K562 (cell line): ENCODE data around the gene CCDC141. TPM values are rescaled to one million over a fixed set of nuclear protein-coding genes. Genes with fewer than 3 reads are reported as not detected.

Experiments
- ARID4B ChIP-seq: sonication (generic); formaldehyde crosslinking; IDR thresholded peaks from 2 replicates; pipeline ENCODE4 v1.8.0; 2022; ENCODE audit warnings: mild to moderate bottlenecking, missing genetic modification reagents
- KAT2B ChIP-seq: IDR thresholded peaks from one replicate; pipeline ENCODE4 v1.6.1; 2012; ENCODE audit warnings: low read depth, mild to moderate bottlenecking, control low read depth, inconsistent platforms, low read length, moderate library complexity
- MYNN ChIP-seq, 2 experiments: sonication (generic); formaldehyde crosslinking in 1 of 2; IDR thresholded peaks; 2 replicates each; pipeline versions ENCODE4 v1.5.0 to v1.6.1; 2016 to 2020; ENCODE audit warnings: antibody characterized with exemption in 1 of 2, missing genetic modification reagents in 1 of 2
- polyA plus RNA-seq, 8 experiments: library from polyadenylated mRNA; depleted of rRNA in 4 of 8; stranded (reverse) in 5 of 8; unstranded in 3 of 8; fragments of >200 nt; fragmentation: Nextera tagmentation in 2 of 8; fragmentation: Illumina TruSeq in 1 of 8; extraction: Ambion mirVana in 2 of 8; extraction: Trizol in 1 of 8; gene quantifications; 2 replicates each; pipeline versions ENCODE4 v1.2.1 to v1.2.3, GENCODE V29; 2011 to 2014; ENCODE audit warnings: inconsistent platforms in 1 of 8, missing spikeins in 1 of 8
- total RNA-seq, 7 experiments: library from RNA; depleted of rRNA in 6 of 7; stranded (reverse); fragments of >200 nt in 6 of 7; fragmentation: Illumina TruSeq in 2 of 7; extraction: Trizol in 2 of 7; gene quantifications; 2 replicates each; pipeline versions ENCODE4 v1.2.1 to v1.2.3, GENCODE V29; 2011 to 2021; ENCODE audit warnings: low replicate concordance in 1 of 7
- TF ChIP-seq, protein P1 (sequence below): fragments of 150-350 bp; conservative IDR thresholded peaks from 2 replicates; pipeline ENCODE4 v1.6.1; 2014; ENCODE audit warnings: low read length
- TF ChIP-seq, protein P2 (sequence below): fragments of 450-650 bp; IDR thresholded peaks from 2 replicates; pipeline ENCODE4 v1.6.1; 2017; ENCODE audit warnings: antibody characterized with exemption, mild to moderate bottlenecking

The CCDC141 gene
- total and polyA plus RNA-seq, 9 of the 15 experiments (the other 6 are each of a cell fraction or from before 2014, with no cell fraction given), result 0.09 TPM; not detected in 8

DNA sequence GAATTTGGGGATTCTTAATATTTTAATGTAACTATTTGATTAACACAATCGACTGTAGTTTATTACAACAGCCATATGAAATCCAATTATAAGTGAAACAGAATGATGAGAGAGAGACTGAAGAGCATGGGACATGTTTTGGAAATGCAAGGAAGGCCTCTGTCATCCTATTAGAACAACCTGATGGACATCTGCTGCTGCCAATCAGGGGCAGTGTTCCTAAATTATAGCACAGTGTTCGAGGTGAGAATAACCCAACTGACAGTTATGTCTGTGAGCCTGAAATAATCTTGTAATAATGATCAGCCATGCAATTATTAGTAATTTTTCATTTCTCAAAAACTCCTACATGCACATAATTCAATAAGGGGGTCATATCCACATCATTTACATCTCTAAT, 73.6 kb downstream of the CCDC141 start (continued):
- no peak for TF ChIP-seq ARID4B
- TF ChIP-seq, protein P1, sequence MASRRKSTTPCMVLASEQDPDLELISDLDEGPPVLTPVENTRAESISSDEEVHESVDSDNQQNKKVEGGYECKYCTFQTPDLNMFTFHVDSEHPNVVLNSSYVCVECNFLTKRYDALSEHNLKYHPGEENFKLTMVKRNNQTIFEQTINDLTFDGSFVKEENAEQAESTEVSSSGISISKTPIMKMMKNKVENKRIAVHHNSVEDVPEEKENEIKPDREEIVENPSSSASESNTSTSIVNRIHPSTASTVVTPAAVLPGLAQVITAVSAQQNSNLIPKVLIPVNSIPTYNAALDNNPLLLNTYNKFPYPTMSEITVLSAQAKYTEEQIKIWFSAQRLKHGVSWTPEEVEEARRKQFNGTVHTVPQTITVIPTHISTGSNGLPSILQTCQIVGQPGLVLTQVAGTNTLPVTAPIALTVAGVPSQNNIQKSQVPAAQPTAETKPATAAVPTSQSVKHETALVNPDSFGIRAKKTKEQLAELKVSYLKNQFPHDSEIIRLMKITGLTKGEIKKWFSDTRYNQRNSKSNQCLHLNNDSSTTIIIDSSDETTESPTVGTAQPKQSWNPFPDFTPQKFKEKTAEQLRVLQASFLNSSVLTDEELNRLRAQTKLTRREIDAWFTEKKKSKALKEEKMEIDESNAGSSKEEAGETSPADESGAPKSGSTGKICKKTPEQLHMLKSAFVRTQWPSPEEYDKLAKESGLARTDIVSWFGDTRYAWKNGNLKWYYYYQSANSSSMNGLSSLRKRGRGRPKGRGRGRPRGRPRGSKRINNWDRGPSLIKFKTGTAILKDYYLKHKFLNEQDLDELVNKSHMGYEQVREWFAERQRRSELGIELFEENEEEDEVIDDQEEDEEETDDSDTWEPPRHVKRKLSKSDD, result no peak
- TF ChIP-seq, protein P2, sequence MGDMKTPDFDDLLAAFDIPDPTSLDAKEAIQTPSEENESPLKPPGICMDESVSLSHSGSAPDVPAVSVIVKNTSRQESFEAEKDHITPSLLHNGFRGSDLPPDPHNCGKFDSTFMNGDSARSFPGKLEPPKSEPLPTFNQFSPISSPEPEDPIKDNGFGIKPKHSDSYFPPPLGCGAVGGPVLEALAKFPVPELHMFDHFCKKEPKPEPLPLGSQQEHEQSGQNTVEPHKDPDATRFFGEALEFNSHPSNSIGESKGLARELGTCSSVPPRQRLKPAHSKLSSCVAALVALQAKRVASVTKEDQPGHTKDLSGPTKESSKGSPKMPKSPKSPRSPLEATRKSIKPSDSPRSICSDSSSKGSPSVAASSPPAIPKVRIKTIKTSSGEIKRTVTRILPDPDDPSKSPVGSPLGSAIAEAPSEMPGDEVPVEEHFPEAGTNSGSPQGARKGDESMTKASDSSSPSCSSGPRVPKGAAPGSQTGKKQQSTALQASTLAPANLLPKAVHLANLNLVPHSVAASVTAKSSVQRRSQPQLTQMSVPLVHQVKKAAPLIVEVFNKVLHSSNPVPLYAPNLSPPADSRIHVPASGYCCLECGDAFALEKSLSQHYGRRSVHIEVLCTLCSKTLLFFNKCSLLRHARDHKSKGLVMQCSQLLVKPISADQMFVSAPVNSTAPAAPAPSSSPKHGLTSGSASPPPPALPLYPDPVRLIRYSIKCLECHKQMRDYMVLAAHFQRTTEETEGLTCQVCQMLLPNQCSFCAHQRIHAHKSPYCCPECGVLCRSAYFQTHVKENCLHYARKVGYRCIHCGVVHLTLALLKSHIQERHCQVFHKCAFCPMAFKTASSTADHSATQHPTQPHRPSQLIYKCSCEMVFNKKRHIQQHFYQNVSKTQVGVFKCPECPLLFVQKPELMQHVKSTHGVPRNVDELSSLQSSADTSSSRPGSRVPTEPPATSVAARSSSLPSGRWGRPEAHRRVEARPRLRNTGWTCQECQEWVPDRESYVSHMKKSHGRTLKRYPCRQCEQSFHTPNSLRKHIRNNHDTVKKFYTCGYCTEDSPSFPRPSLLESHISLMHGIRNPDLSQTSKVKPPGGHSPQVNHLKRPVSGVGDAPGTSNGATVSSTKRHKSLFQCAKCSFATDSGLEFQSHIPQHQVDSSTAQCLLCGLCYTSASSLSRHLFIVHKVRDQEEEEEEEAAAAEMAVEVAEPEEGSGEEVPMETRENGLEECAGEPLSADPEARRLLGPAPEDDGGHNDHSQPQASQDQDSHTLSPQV, result no peak
- no peak for TF ChIP-seq KAT2B
- no peak for TF ChIP-seq MYNN (IDR thresholded peaks at IDR 0.05)
- TF ChIP-seq MYNN (CRISPR knock-in tag; IDR thresholded peaks at IDR 0.05), result no peak
